ENCODE results near the gene ULK4. TPM values are rescaled to one million over a fixed set of nuclear protein-coding genes. Genes with fewer than 3 reads are reported as not detected.

The ULK4 gene
- total and polyA plus RNA-seq, 2 experiments from 2014 or later: 1.8 to 3.7 TPM

DNA sequence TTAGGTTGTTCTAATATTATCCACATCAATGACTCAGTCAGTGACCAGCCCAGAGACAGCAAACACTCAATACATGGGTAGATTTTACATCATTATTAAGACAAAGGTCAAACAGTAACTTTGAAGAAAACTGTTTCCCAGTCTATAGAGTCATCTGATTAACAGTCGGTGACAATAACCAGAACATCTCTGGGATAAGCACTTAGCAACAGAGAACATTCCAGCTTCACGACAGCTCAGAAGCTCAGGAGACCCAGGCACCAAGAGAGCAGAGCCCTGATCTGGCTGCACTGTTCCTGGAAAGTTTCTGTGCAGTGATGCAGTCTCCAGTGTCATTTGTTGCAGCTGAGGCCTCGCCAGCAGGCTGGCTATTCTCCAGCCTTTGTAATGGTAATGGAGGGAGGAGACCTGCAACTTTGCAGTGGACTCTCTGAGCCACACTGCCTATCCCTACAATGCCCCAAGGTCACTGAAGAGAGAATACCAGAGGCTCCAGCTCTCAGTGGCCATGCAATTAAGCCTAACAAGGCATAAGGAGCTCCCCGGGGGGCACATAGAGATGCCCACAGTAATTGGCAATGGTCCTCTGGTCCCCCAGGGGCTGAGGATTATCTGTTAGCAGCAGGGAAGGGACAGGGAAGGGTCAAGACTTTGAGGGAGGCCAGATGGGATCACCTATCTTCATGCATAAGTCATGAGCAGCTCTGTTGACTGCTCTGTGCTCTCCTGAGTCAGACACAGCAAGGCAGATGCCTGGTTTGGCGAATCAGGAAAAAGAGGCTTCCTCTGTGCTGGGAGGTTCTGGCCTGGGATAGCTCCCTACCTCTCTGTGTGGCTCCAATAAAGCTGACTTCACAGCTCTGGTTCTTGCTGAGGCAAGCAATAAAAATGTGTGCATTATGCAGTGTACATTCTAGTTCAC, 599.0 kb downstream of the ULK4 start:
- Histone ChIP-seq H3K36me3 (no peaks in the 10 kb centered on the region), H3K4me1 (ENCODE audit: low read depth) (peaks cover 16% of the 10 kb centered on the region), H3K4me3 (no peak overlapping the region), H3K27me3 (no peaks in the 10 kb centered on the region), H3K27ac (peak overlapping the region; percentile 31), H3K9me3 (ENCODE audit: low read depth) (no peaks in the 10 kb centered on the region)
- TF ChIP-seq, protein P1, sequence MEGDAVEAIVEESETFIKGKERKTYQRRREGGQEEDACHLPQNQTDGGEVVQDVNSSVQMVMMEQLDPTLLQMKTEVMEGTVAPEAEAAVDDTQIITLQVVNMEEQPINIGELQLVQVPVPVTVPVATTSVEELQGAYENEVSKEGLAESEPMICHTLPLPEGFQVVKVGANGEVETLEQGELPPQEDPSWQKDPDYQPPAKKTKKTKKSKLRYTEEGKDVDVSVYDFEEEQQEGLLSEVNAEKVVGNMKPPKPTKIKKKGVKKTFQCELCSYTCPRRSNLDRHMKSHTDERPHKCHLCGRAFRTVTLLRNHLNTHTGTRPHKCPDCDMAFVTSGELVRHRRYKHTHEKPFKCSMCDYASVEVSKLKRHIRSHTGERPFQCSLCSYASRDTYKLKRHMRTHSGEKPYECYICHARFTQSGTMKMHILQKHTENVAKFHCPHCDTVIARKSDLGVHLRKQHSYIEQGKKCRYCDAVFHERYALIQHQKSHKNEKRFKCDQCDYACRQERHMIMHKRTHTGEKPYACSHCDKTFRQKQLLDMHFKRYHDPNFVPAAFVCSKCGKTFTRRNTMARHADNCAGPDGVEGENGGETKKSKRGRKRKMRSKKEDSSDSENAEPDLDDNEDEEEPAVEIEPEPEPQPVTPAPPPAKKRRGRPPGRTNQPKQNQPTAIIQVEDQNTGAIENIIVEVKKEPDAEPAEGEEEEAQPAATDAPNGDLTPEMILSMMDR (IDR thresholded peaks at IDR 0.05; ENCODE audit: low read depth, low read length): no peak
- DNase-seq (ENCODE audit: low read depth in 1 of 2, low spot score in 1 of 2): peak; percentile 21 to 57

DNA sequence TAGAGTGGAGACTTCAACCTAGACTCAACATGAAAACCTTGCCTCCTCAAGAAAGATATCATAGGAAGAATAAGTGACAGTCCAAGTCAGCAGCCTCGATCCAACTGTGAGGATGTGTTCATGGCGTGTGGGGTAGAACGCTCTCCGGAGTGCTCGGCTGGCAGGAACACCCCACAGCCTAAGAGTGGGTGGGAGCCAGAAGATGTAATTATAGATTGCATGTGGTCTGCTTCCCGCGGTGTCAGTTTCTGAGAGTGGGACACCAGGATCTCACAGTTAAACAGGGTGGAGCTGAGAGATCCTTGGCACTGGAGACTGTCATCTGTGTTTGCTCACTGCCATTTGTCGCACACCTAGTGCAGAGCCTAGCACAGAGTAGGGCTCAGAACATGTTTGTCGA, 604.6 kb downstream of the ULK4 start:
- TF ChIP-seq, protein P1 (IDR thresholded peaks at IDR 0.05; ENCODE audit: low read depth, low read length): no peak
- Histone ChIP-seq H3K27ac (no peak overlapping the region), H3K9me3 (ENCODE audit: low read depth) (no peaks in the 10 kb centered on the region), H3K4me1 (ENCODE audit: low read depth) (peaks cover 11% of the 10 kb centered on the region), H3K4me3 (no peak overlapping the region), H3K36me3 (no peaks in the 10 kb centered on the region), H3K27me3 (no peaks in the 10 kb centered on the region)
- no peak for DNase-seq (ENCODE audit: low read depth in 1 of 2, low spot score in 1 of 2)

DNA sequence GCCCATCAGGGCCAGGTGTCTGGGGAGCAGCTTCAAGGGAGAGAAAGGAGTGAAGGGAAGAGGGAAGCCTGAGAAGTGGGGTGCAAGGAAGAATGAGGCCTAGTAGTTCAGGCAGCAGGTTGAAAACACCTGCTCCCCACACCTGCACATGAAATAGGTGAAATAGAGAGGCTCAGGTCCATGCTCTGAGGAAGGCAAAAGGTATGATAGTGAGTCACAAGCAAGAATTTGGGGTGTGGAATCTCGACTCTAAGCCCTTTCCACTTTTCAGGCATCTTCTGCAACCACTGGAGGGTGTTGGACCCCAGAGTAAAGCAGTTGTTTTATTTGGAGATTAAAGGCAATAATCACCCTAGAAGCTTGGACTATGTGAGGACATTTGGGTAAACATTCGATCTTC, 605.1 kb downstream of the ULK4 start:
- no peaks in the 10 kb centered on the region for H3K9me3 ChIP-seq (ENCODE audit: low read depth)
- DNase-seq (ENCODE audit: low read depth in 1 of 2, low spot score in 1 of 2): no peak
- no peak overlapping the region for H3K27ac ChIP-seq
- H3K27me3 ChIP-seq: no peaks in the 10 kb centered on the region
- TF ChIP-seq, protein P1 (IDR thresholded peaks at IDR 0.05; ENCODE audit: low read depth, low read length): no peak
- no peaks in the 10 kb centered on the region for H3K36me3 ChIP-seq
- H3K4me3 ChIP-seq: no peak overlapping the region
- peaks cover 6% of the 10 kb centered on the region for H3K4me1 ChIP-seq (ENCODE audit: low read depth)

DNA sequence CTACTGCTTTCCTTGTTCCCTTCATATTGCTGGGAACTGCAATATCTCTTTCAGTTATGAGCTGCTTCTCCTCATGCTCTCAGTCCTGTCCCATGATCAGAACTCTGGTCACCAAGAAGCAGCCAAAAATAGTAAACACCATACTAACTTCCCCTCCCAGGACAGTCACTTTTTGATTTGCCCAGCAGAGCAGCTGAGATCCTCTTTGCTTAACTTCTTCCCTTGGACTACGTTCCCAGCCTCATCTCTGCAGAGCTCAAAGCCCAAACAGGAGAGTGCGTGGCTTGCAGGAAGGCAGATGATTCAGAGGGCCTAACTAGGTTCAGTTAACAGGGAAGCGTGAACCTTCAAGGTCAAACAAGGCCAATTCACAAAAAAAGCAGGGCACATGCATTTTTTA, 609.4 kb downstream of the ULK4 start:
- Histone ChIP-seq H3K27me3 (no peaks in the 10 kb centered on the region), H3K4me1 (ENCODE audit: low read depth) (no peaks in the 10 kb centered on the region), H3K36me3 (no peaks in the 10 kb centered on the region), H3K9me3 (ENCODE audit: low read depth) (no peaks in the 10 kb centered on the region), H3K27ac (no peak overlapping the region), H3K4me3 (no peak overlapping the region)
- no peak for DNase-seq (ENCODE audit: low read depth in 1 of 2, low spot score in 1 of 2)
- TF ChIP-seq, protein P1 (IDR thresholded peaks at IDR 0.05; ENCODE audit: low read depth, low read length): no peak

DNA sequence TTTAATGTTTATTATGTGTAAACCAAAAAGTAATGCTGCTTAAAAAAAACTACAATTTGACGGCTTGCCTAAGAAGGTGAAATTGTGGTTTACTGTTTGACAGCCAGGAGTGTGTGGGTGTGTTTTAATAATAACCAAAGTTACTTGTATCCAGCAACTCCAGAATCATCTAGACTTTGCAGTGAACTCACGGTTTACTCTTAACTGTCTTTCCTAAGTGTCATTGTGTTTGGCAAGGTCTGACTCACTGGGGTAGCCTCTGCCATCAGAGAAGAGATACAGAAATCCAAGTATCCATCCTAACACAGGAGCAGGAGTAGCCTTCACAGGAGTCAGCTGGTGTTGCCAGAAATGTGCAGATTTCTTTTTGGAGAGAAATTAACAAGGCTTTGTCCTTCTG, 611.5 kb downstream of the ULK4 start:
- Histone ChIP-seq H3K36me3 (no peaks in the 10 kb centered on the region), H3K9me3 (ENCODE audit: low read depth) (no peaks in the 10 kb centered on the region), H3K27me3 (no peaks in the 10 kb centered on the region), H3K27ac (no peak overlapping the region), H3K4me1 (ENCODE audit: low read depth) (no peaks in the 10 kb centered on the region), H3K4me3 (no peak overlapping the region)
- DNase-seq (ENCODE audit: low read depth in 1 of 2, low spot score in 1 of 2): peak in 1 of 2 donors; percentile 10
- TF ChIP-seq, protein P1 (IDR thresholded peaks at IDR 0.05; ENCODE audit: low read depth, low read length): no peak

Data from cardiac muscle cell (in vitro differentiated cells and primary cell).